HepG2 (cell line): ENCODE data around the gene SAMD8. TPM values are rescaled to one million over a fixed set of nuclear protein-coding genes. Genes with fewer than 3 reads are reported as not detected.

Experiments used
- ATF6 ChIP-seq: sonication (generic); formaldehyde crosslinking; conservative IDR thresholded peaks from 2 replicates; pipeline ENCODE4 v1.4.0; 2020; ENCODE audit warnings: missing genetic modification reagents
- DBP ChIP-seq: sonication (generic); formaldehyde crosslinking; IDR thresholded peaks from 2 replicates; pipeline ENCODE4 v1.4.0; 2020; ENCODE audit warnings: missing genetic modification reagents; ENCODE audit errors: not compliant biosample characterization
- KAT7 ChIP-seq: IDR thresholded peaks from 2 replicates; pipeline ENCODE4 v1.6.1; 2018; ENCODE audit warnings: borderline replicate concordance, missing compliant biosample characterization
- NFIC ChIP-seq: IDR thresholded peaks from 2 replicates; pipeline ENCODE4 v1.6.1; 2012; ENCODE audit warnings: mild to moderate bottlenecking, low read length, inconsistent platforms
- NFYB ChIP-seq: sonication (generic); formaldehyde crosslinking; IDR thresholded peaks from 2 replicates; pipeline ENCODE4 v1.4.0; 2020; ENCODE audit warnings: missing genetic modification reagents
- PAXIP1 ChIP-seq: sonication (generic); formaldehyde crosslinking; conservative IDR thresholded peaks from 2 replicates; pipeline ENCODE4 v1.4.0; 2020; ENCODE audit warnings: mild to moderate bottlenecking, missing genetic modification reagents, moderate library complexity
- PHF20 ChIP-seq: sonication (generic); formaldehyde crosslinking; IDR thresholded peaks from 2 replicates; pipeline ENCODE4 v1.5.0; 2020; ENCODE audit warnings: mild to moderate bottlenecking, missing genetic modification reagents
- RFX1 ChIP-seq: fragments of 450-650 bp; IDR thresholded peaks from 2 replicates; pipeline ENCODE4 v1.6.1; 2017
- SNAPC2 ChIP-seq: sonication (generic); formaldehyde crosslinking; IDR thresholded peaks from 2 replicates; pipeline ENCODE4 v1.8.1; 2022; ENCODE audit warnings: mild to moderate bottlenecking, missing genetic modification reagents
- ZBTB10 ChIP-seq: sonication (generic); formaldehyde crosslinking; IDR thresholded peaks from 2 replicates; pipeline ENCODE4 v1.4.0; 2020; ENCODE audit warnings: missing genetic modification reagents, borderline replicate concordance
- ZGPAT ChIP-seq: IDR thresholded peaks from 2 replicates; pipeline ENCODE4 v1.6.1; 2016; ENCODE audit warnings: mild to moderate bottlenecking
- ZNF121 ChIP-seq: sonication (generic); formaldehyde crosslinking; IDR thresholded peaks from 2 replicates; pipeline ENCODE4 v1.5.0; 2020; ENCODE audit warnings: mild to moderate bottlenecking, missing genetic modification reagents
- ZNF280D ChIP-seq: sonication (generic); formaldehyde crosslinking; IDR thresholded peaks from 2 replicates; pipeline ENCODE4 v1.5.1; 2020; ENCODE audit warnings: mild to moderate bottlenecking, missing genetic modification reagents
- ZNF761 ChIP-seq: sonication (generic); formaldehyde crosslinking; conservative IDR thresholded peaks from 2 replicates; pipeline ENCODE4 v1.4.0; 2020; ENCODE audit warnings: mild to moderate bottlenecking, missing genetic modification reagents
- polyA plus RNA-seq, 8 experiments: library from polyadenylated mRNA; depleted of rRNA in 3 of 8; stranded (reverse) in 7 of 8; unstranded in 1 of 8; fragments of >200 nt; fragmentation: Illumina TruSeq in 4 of 8; extraction: Trizol in 4 of 8; gene quantifications; 2 replicates each; pipeline versions ENCODE4 v1.2.1 to v1.2.3, GENCODE V29; 2011 to 2016; ENCODE audit warnings: low read depth in 4 of 8, missing spikeins in 1 of 8, mixed read lengths in 1 of 8; ENCODE audit not compliant: insufficient read depth in 1 of 8
- total RNA-seq, 5 experiments: library from RNA; depleted of rRNA; stranded (reverse); fragments of >200 nt; fragmentation: Illumina TruSeq; extraction: Trizol; gene quantifications; 2 replicates each; pipeline ENCODE4 v1.2.3, GENCODE V29; 2016; ENCODE audit warnings: low read depth in 1 of 5

The SAMD8 gene
- total and polyA plus RNA-seq, 2 of the 13 experiments (the other 11 are each of a cell fraction or from before 2014, with no cell fraction given) = 10.4 to 13.2 TPM

- TF ChIP-seq ZGPAT (CRISPR knock-in tag) (no peak), NFIC (no peak), DBP (CRISPR knock-in tag) (no peak), PHF20 (CRISPR knock-in tag) (no peak), KAT7 (CRISPR knock-in tag) (no peak), NFYB (no peak), ZNF121 (no peak), RFX1 (no peak), ZNF761 (no peak), ZNF280D (CRISPR knock-in tag) (no peak), SNAPC2 (CRISPR knock-in tag) (0 out of 2 replicates have a peak, but pooled peaks have one; percentile 35), PAXIP1 (CRISPR knock-in tag) (peak; percentile 50; the same call in 1 of the 2 replicates), ZBTB10 (CRISPR knock-in tag) (no peak), ATF6 (CRISPR knock-in tag) (no peak)
Observed at GRCh38 chr10:75189266-75190096, 78.0 kb downstream of the SAMD8 start (continued).
